ENCODE results near the gene C3orf70.

The C3orf70 gene

DNA sequence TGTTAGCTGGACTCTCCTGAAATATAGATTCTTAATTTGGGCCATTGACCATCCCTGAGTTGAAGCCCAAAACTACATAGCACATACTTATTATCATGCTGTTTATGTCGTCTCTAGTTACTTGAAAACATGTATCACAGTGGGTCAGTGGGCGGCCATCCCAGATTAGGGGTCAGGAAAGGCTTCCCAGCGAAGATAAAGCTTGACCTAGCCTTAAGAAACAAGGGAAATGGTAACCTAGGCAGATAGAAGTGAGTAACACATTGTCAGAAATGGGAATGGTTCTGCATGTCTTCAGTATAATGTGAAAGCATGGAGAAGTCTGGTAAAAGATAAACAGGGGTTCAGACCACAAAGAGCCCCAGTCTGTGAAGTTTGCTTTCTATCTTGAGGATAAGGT lies 124.7 kb downstream of the C3orf70 start:
- in situ Hi-C loops (cut with HindIII; ENCODE audit: low pct_ligation_motif_present, low pct_unique_long_range_greater_than_20kb, low sequenced_read_pairs): no loop called here
- DNase-seq: no peak

Data from ACHN (cell line).